Measurements from ENCODE around the gene BSCL2.
"Not testable (repeated sequence)": the region's sequence is repeated elsewhere in the genome, so short reads cannot be mapped to it uniquely, and the experiment has no call there.

Gene BSCL2

GRCh38 chr11:62707277-62707861 is at the start of gene BSCL2, which contains the start of gene GNG3:
BSCL2 (minus strand) TSS chr11:62707424; CDS start chr11:62707195, 229 bp downstream.
GNG3 (plus strand) TSS chr11:62707676; CDS start chr11:62708296, 620 bp downstream.
- DNase-seq (ENCODE audit: low read depth in 2 of 2), result no peak

GRCh38 chr11:62755086-62755615 is 47.9 kb upstream of the BSCL2 start:
- no peak for DNase-seq (ENCODE audit: low read depth in 2 of 2)

- DNase-seq (ENCODE audit: low read depth in 2 of 2), result peak; percentile 95 to 97
Observed at GRCh38 chr11:62753736-62754603, 46.7 kb upstream of the BSCL2 start, which contains the start of gene ZBTB3. ZBTB3 (minus strand) TSS chr11:62754160; CDS start chr11:62753664, 496 bp downstream.

GRCh38 chr11:62752994-62753735 is 45.9 kb upstream of the BSCL2 start:
- DNase-seq (ENCODE audit: low read depth in 2 of 2), result no peak

GRCh38 chr11:62752177-62752785 is 45.1 kb upstream of the BSCL2 start:
- no peak for DNase-seq (ENCODE audit: low read depth in 2 of 2)

- DNase-seq (ENCODE audit: low read depth in 2 of 2), result not testable (repeated sequence)
Observed at GRCh38 chr11:62749931-62750330, 42.7 kb upstream of the BSCL2 start.

GRCh38 chr11:62747475-62748160 is 40.4 kb upstream of the BSCL2 start:
- no peak for DNase-seq (ENCODE audit: low read depth in 2 of 2)

GRCh38 chr11:62737196-62737595 is 30.0 kb upstream of the BSCL2 start:
- no peak for DNase-seq (ENCODE audit: low read depth in 2 of 2)

- no peak for DNase-seq (ENCODE audit: low read depth in 2 of 2)
Observed at GRCh38 chr11:62732830-62733229, 25.6 kb upstream of the BSCL2 start.

- DNase-seq (ENCODE audit: low read depth in 2 of 2), result not testable (repeated sequence)
Observed at GRCh38 chr11:62730076-62730475, 22.9 kb upstream of the BSCL2 start.

GRCh38 chr11:62728171-62728988 is 21.2 kb upstream of the BSCL2 start, which contains the start of gene TTC9C:
TTC9C (plus strand) TSS chr11:62728486; CDS start chr11:62728849, 363 bp downstream.
- DNase-seq (ENCODE audit: low read depth in 2 of 2), result peak; percentile 74 to 82

GRCh38 chr11:62727872-62728170 is 20.6 kb upstream of the BSCL2 start:
- DNase-seq (ENCODE audit: low read depth in 2 of 2), result peak; percentile 65 to 82

- DNase-seq (ENCODE audit: low read depth in 2 of 2), result peak; percentile 95 to 98
Observed at GRCh38 chr11:62727165-62727871, 20.1 kb upstream of the BSCL2 start, which contains the start of gene HNRNPUL2. HNRNPUL2 (minus strand) TSS chr11:62727457; CDS start chr11:62727156, 301 bp downstream.

GRCh38 chr11:62726915-62727164 is 19.6 kb upstream of the BSCL2 start:
- no peak for DNase-seq (ENCODE audit: low read depth in 2 of 2)

GRCh38 chr11:62726156-62726914 is 19.1 kb upstream of the BSCL2 start:
- no peak for DNase-seq (ENCODE audit: low read depth in 2 of 2)

GRCh38 chr11:62725646-62726045 is 18.4 kb upstream of the BSCL2 start:
- no peak for DNase-seq (ENCODE audit: low read depth in 2 of 2)

- no peak for DNase-seq (ENCODE audit: low read depth in 2 of 2)
Observed at GRCh38 chr11:62724171-62724570, 16.9 kb upstream of the BSCL2 start.

- DNase-seq (ENCODE audit: low read depth in 2 of 2), result no peak
Observed at GRCh38 chr11:62721994-62722393, 14.8 kb upstream of the BSCL2 start.

All from stimulated activated CD4-positive, alpha-beta T cell treated with anti-CD3 and anti-CD28 coated beads, Interleukin-4, amount 100 ng/mL, for 48 hours (primary cell).